MM.1S (cell line): Measurements from ENCODE around the gene PAK1.

Experiments
- EZH2 ChIP-seq: fragments of 300-600 bp; sonication (generic); optimal IDR thresholded peaks from 2 replicates; pipeline ENCODE3; 2017; ENCODE audit warnings: low read depth, mild to moderate bottlenecking, antibody characterized with exemption, low read length, mixed read lengths
- EZH2phosphoT487 ChIP-seq: fragments of 300-600 bp; sonication (generic); IDR thresholded peaks from 2 replicates; pipeline ENCODE4 v1.6.1; 2018; ENCODE audit warnings: antibody characterized with exemption, low read length
- TF ChIP-seq, protein P1 (sequence below): fragments of 300-600 bp; sonication (generic); IDR thresholded peaks from 2 replicates; pipeline ENCODE4 v1.5.1; 2016; ENCODE audit warnings: antibody characterized with exemption, low read length, mixed read lengths

DNA sequence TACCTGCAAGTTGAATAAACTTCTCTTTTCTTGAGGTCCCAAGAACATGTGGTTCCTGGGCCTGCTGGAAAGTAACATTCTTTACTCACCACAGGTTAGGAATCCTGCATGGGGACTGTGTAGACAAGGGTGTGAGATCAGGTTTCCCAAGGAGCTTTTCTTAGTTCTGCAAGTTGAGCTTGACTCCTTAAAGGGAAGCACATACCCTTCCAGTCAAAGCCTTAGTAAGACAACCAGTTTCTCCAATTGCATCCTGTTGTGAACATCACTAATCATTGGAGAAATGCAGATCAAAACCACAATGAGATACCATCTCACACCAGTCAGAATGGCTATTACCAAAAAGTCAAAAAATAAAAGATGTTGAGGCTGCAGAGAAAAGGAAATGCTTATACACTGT, 48.3 kb upstream of the PAK1 start:
- TF ChIP-seq EZH2 (no peak), EZH2phosphoT487 (no peak)
- TF ChIP-seq, protein P1, sequence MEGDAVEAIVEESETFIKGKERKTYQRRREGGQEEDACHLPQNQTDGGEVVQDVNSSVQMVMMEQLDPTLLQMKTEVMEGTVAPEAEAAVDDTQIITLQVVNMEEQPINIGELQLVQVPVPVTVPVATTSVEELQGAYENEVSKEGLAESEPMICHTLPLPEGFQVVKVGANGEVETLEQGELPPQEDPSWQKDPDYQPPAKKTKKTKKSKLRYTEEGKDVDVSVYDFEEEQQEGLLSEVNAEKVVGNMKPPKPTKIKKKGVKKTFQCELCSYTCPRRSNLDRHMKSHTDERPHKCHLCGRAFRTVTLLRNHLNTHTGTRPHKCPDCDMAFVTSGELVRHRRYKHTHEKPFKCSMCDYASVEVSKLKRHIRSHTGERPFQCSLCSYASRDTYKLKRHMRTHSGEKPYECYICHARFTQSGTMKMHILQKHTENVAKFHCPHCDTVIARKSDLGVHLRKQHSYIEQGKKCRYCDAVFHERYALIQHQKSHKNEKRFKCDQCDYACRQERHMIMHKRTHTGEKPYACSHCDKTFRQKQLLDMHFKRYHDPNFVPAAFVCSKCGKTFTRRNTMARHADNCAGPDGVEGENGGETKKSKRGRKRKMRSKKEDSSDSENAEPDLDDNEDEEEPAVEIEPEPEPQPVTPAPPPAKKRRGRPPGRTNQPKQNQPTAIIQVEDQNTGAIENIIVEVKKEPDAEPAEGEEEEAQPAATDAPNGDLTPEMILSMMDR: no peak
